Activated CD8-positive, alpha-beta T cell treated with anti-CD3 and anti-CD28 coated beads, Interleukin-2, amount 10 ng/mL, durations not matched to agents 7 days and 5 days (primary cell): ENCODE measurements around the gene BACE2. TPM values are rescaled to one million over a fixed set of nuclear protein-coding genes. Genes with fewer than 3 reads are reported as not detected.

ENCODE experiments used
- ATAC-seq: fragments of 150-1000 bp; cut with Tn5 transposase; one replicate; pipeline ENCODE4 v1.10.0; 2021; ENCODE audit warnings: moderate library complexity
- CTCF ChIA-PET: fragments of 350-600 bp; sonication (Branson Sonifier 250); formaldehyde crosslinking; loops from one replicate; lab custom pipeline; 2021; ENCODE audit warnings: antibody characterized with exemption; lab: Charles Lee
- POLR2A ChIA-PET: fragments of 350-600 bp; sonication (Branson Sonifier 250); formaldehyde crosslinking; loops from one replicate; lab custom pipeline; 2021; ENCODE audit warnings: antibody characterized with exemption; lab: Charles Lee
- DNase-seq: peaks from one replicate; pipeline ENCODE4 v3.0.0-alpha.2; 2020
- H3K27ac Mint-ChIP-seq: one replicate; pipeline ENCODE4 v1.8.0; 2021; ENCODE audit warnings: mild to moderate bottlenecking, mixed read lengths
- H3K27me3 Mint-ChIP-seq: one replicate; pipeline ENCODE4 v1.8.0; 2021; ENCODE audit warnings: low read depth, mixed read lengths
- H3K36me3 Mint-ChIP-seq: one replicate; pipeline ENCODE4 v1.8.0; 2021; ENCODE audit warnings: low read depth, mixed read lengths
- H3K4me1 Mint-ChIP-seq: one replicate; pipeline ENCODE4 v1.8.0; 2021; ENCODE audit warnings: low read depth, mixed read lengths
- H3K4me3 Mint-ChIP-seq: one replicate; pipeline ENCODE4 v1.8.0; 2021; ENCODE audit warnings: mild to moderate bottlenecking, mixed read lengths
- H3K9me3 Mint-ChIP-seq: one replicate; pipeline ENCODE4 v1.8.0; 2022; ENCODE audit warnings: mixed read lengths; ENCODE audit not compliant: insufficient read depth
- microRNA-seq: library from miRNA; unstranded; fragments of <30 nt; microRNA quantifications from one replicate; pipeline ENCODE4 v1.2.0, GENCODE V29; 2022
- total RNA-seq, 2 experiments: library from RNA; stranded (reverse); gene quantifications; one replicate each; pipeline ENCODE4 v1.2.3, GENCODE V29; 2021

Gene BACE2
- total RNA-seq, 2 experiments from 2014 or later, result 4.1 to 4.6 TPM

GRCh38 chr21:41322496-41323382, 154.8 kb downstream of the BACE2 start:
- Mint-ChIP-seq H3K4me1 (peaks cover 11% of the 10 kb centered on the region), H3K36me3 (no peaks in the 10 kb centered on the region), H3K9me3 (no peaks in the 10 kb centered on the region), H3K4me3 (no peak overlapping the region), H3K27ac (no peak overlapping the region), H3K27me3 (peaks cover 28% of the 10 kb centered on the region)
- POLR2A ChIA-PET, result no interaction called here
- DNase-seq, result no peak
- ATAC-seq, result no peak
- CTCF ChIA-PET, result no interaction called here

- CTCF ChIA-PET, result interaction anchor here (1.0 to 2.7 kb wide), 2 partner anchors 11 to 42 kb away, joined by 3 to 7 read pairs; no protein-coding TSS in a partner anchor
These were observed 157.4 kb downstream of the BACE2 start for GRCh38 chr21:41325138-41325912.

GRCh38 chr21:41326414-41327080, 158.6 kb downstream of the BACE2 start:
- Mint-ChIP-seq H3K36me3 (no peaks in the 10 kb centered on the region), H3K4me3 (no peak overlapping the region), H3K27me3 (peaks cover 11% of the 10 kb centered on the region), H3K27ac (no peak overlapping the region), H3K9me3 (no peaks in the 10 kb centered on the region), H3K4me1 (peaks cover 4% of the 10 kb centered on the region)
- ChIA-PET POLR2A (no interaction called here), CTCF (interaction anchor here (1.5 to 2.7 kb wide), 2 partner anchors 43 to 92 kb away, joined by 4 to 7 read pairs; no protein-coding TSS in a partner anchor)
- DNase-seq (no peak), ATAC-seq (no peak)

More at GRCh38 chr21:41325138-41325912, 157.4 kb downstream of the BACE2 start:
- ATAC-seq (no peak), DNase-seq (no peak)
- peaks cover 13% of the 10 kb centered on the region for H3K27me3 Mint-ChIP-seq
- H3K9me3 Mint-ChIP-seq, result no peaks in the 10 kb centered on the region
- POLR2A ChIA-PET, result no interaction called here
- H3K4me3 Mint-ChIP-seq, result no peak overlapping the region
- H3K36me3 Mint-ChIP-seq, result no peaks in the 10 kb centered on the region
- H3K4me1 Mint-ChIP-seq, result peaks cover 11% of the 10 kb centered on the region
- no peak overlapping the region for H3K27ac Mint-ChIP-seq

- ChIA-PET POLR2A (no interaction called here), CTCF (interaction anchor here (1.5 kb wide), 1 partner anchor 90 kb away, joined by 4 read pairs; no protein-coding TSS in a partner anchor)
- Mint-ChIP-seq H3K9me3 (no peaks in the 10 kb centered on the region), H3K36me3 (no peaks in the 10 kb centered on the region), H3K4me3 (no peak overlapping the region), H3K4me1 (no peaks in the 10 kb centered on the region), H3K27ac (no peak overlapping the region), H3K27me3 (peaks cover 18% of the 10 kb centered on the region)
- no peak for ATAC-seq
- no peak for DNase-seq
These were observed 159.8 kb downstream of the BACE2 start for GRCh38 chr21:41327753-41328152.

- no peak overlapping the region for H3K4me3 Mint-ChIP-seq
- no peaks in the 10 kb centered on the region for H3K9me3 Mint-ChIP-seq
- DNase-seq (no peak), ATAC-seq (no peak)
- H3K36me3 Mint-ChIP-seq, result no peaks in the 10 kb centered on the region
- peaks cover 23% of the 10 kb centered on the region for H3K27me3 Mint-ChIP-seq
- ChIA-PET CTCF (no interaction called here), POLR2A (no interaction called here)
- no peaks in the 10 kb centered on the region for H3K4me1 Mint-ChIP-seq
- no peak overlapping the region for H3K27ac Mint-ChIP-seq
These were observed 161.0 kb downstream of the BACE2 start for GRCh38 chr21:41328660-41329607.

Small RNA genes within 50 kb of the gene (microRNA-seq; reads per million reads assigned to microRNA genes)
- not detected for gene MIR3197

Other genes with a start within 250 kb of the BACE2 start
- gene FAM3B, start 148.6 kb downstream of the BACE2 start, total RNA-seq, result not detected
- 10 to 100 TPM; 56.0 to 58.6 TPM for gene MX2, start 193.9 kb downstream of the BACE2 start, total RNA-seq